ENCODE data around the gene TSHZ2. TPM values are rescaled to one million over a fixed set of nuclear protein-coding genes. Genes with fewer than 3 reads are reported as not detected.

TSHZ2 gene
- polyA plus RNA-seq, 1 donor from 2014 or later: 0.73 TPM

GRCh38 chr20:53210931-53211330, 238.8 kb downstream of the TSHZ2 start:
- Mint-ChIP-seq H3K4me3 (no peak overlapping the region), H3K27ac (no peak overlapping the region), H3K27me3 (peaks cover 3% of the 10 kb centered on the region), H3K36me3 (no peaks in the 10 kb centered on the region), H3K4me1 (peaks cover 6 to 8% (median 7%) of the 10 kb centered on the region in 3 donors), H3K9me3 (no peaks in the 10 kb centered on the region)

DNA sequence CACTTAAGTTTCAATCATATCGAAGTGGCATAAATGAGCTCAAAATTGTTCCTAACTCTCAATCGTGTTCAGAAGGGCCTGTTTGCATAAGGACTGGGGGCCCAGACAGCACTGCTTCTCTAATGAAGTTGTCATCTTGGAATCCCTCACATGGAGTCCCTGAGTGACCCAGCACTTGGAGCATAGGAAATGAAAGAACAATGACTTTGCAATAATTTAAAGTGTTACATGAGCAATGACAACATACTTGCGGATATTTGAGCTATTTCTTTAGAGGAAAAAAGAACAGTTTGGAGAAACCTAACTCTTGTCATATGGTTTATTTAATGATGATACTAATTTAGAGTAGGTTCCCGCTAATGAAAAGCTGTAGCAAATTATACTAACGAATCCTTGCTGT, 239.9 kb downstream of the TSHZ2 start:
- H3K36me3 Mint-ChIP-seq: no peaks in the 10 kb centered on the region
- H3K4me1 Mint-ChIP-seq: peaks cover 10% of the 10 kb centered on the region in 3 donors
- H3K27me3 Mint-ChIP-seq: peaks cover 3% of the 10 kb centered on the region
- no peak overlapping the region for H3K4me3 Mint-ChIP-seq
- no peaks in the 10 kb centered on the region for H3K9me3 Mint-ChIP-seq
- no peak overlapping the region for H3K27ac Mint-ChIP-seq

GRCh38 chr20:53214392-53214791, 242.2 kb downstream of the TSHZ2 start:
- no peaks in the 10 kb centered on the region for H3K36me3 Mint-ChIP-seq
- H3K4me1 Mint-ChIP-seq: peaks cover 10 to 12% (median 12%) of the 10 kb centered on the region in 3 donors
- no peak overlapping the region for H3K4me3 Mint-ChIP-seq
- H3K27me3 Mint-ChIP-seq: peaks cover 3% of the 10 kb centered on the region
- H3K27ac Mint-ChIP-seq: peak overlapping the region in 1 of 3 donors; percentile 36
- H3K9me3 Mint-ChIP-seq: no peaks in the 10 kb centered on the region

- H3K36me3 Mint-ChIP-seq: peaks cover 5% of the 10 kb centered on the region
- peaks cover 10 to 12% (median 12%) of the 10 kb centered on the region in 3 donors for H3K4me1 Mint-ChIP-seq
- peak overlapping the region in 2 of 4 donors; percentile 53 to 78 for H3K4me3 Mint-ChIP-seq
- peak overlapping the region in 1 of 3 donors; percentile 42 for H3K27ac Mint-ChIP-seq
- peaks cover 3% of the 10 kb centered on the region for H3K27me3 Mint-ChIP-seq
- H3K9me3 Mint-ChIP-seq: peaks cover 0 to 2% (median 0%) of the 10 kb centered on the region in 3 donors
Observed at GRCh38 chr20:53215166-53215565, 243.0 kb downstream of the TSHZ2 start.

DNA sequence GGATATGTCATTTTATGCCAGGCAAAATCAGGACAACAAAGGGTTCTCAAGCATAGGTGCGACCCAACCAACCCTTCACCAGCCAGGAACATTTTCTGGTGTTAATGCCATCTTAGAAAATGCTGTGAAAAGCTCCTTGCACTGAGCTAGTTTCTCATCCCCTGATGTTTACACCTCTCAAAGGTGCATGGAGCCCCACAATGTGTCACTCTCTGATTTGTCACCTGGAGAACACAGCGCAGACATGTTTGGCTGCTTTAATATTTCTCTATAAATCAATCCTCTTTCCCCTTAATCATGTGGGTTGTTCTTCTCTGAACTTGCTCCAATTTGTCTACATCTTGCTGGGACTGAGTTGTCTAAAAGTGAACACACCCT, 244.3 kb downstream of the TSHZ2 start:
- H3K4me1 Mint-ChIP-seq: peaks cover 10 to 12% (median 12%) of the 10 kb centered on the region in 3 donors
- H3K27ac Mint-ChIP-seq: peak overlapping the region in 1 of 3 donors; percentile 59
- peak overlapping the region in 2 of 4 donors; percentile 34 to 54 for H3K4me3 Mint-ChIP-seq
- peaks cover 3% of the 10 kb centered on the region for H3K27me3 Mint-ChIP-seq
- H3K36me3 Mint-ChIP-seq: peaks cover 6% of the 10 kb centered on the region
- H3K9me3 Mint-ChIP-seq: peaks cover 0 to 4% (median 3%) of the 10 kb centered on the region in 3 donors

GRCh38 chr20:53216856-53217576, 244.9 kb downstream of the TSHZ2 start:
- Mint-ChIP-seq H3K4me1 (peaks cover 10 to 12% (median 12%) of the 10 kb centered on the region in 3 donors), H3K9me3 (peaks cover 0 to 4% (median 3%) of the 10 kb centered on the region in 3 donors), H3K4me3 (peak overlapping the region in 3 of 4 donors; percentile 53 to 77 (median 54)), H3K27ac (peak overlapping the region in 1 of 3 donors; percentile 59), H3K36me3 (peaks cover 6% of the 10 kb centered on the region), H3K27me3 (peaks cover 3% of the 10 kb centered on the region)

- H3K27ac Mint-ChIP-seq: peak overlapping the region in 1 of 3 donors; percentile 69
Observed at GRCh38 chr20:53220482-53221307, 248.5 kb downstream of the TSHZ2 start.

DNA sequence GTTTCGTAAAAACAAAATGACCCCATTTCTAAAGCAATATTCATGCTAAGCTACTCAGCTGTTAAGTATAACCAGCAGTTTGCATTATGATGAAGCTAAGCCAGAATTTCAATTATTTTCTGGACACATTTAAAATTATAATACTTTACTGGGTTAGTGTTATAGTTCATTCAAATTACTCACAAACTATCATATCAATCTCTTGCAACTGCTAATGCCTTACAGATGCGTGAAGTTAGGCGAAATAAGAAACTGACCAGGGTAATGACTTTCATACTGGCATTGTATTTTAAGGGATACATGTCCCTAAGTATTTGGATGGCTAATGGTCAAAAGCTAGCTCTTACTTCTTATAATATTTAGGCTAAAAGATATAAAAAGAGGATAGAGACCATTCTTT, 249.6 kb downstream of the TSHZ2 start:
- peaks cover 7 to 12% (median 7%) of the 10 kb centered on the region in 3 donors for H3K4me1 Mint-ChIP-seq
- no peaks in the 10 kb centered on the region for H3K27me3 Mint-ChIP-seq
- H3K9me3 Mint-ChIP-seq: peaks cover 0 to 4% (median 3%) of the 10 kb centered on the region in 3 donors
- H3K36me3 Mint-ChIP-seq: peaks cover 6% of the 10 kb centered on the region
- no peak overlapping the region for H3K4me3 Mint-ChIP-seq
- no peak overlapping the region for H3K27ac Mint-ChIP-seq

More at GRCh38 chr20:53220482-53221307, 248.5 kb downstream of the TSHZ2 start:
- Mint-ChIP-seq H3K27me3 (no peaks in the 10 kb centered on the region), H3K4me3 (no peak overlapping the region), H3K9me3 (peaks cover 0 to 4% (median 3%) of the 10 kb centered on the region in 3 donors), H3K4me1 (peaks cover 3 to 5% (median 4%) of the 10 kb centered on the region in 3 donors), H3K36me3 (peaks cover 6% of the 10 kb centered on the region)

- no peak overlapping the region for H3K27ac Mint-ChIP-seq
- H3K36me3 Mint-ChIP-seq: peaks cover 6% of the 10 kb centered on the region
Observed at GRCh38 chr20:53222416-53222815, 250.3 kb downstream of the TSHZ2 start.

DNA sequence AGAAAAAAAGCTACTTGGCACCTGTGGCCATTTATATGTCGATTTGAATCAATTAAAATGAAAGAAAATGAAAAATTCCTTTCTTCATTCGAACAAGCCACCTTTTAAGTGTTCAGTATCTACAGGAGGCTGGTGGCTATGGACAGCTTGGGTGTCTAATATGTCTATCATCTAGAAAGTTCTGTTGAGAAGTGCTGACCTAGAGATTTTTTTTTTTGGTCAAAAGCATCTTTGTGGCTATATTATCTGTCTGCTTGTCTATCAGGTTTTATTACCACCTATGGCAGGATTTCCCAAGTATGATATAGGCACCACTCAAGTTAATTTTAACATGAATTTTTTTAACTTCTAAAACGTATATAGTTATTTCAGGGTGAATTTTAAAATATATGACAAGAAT, 250.8 kb downstream of the TSHZ2 start:
- no peaks in the 10 kb centered on the region for H3K27me3 Mint-ChIP-seq
- no peak overlapping the region for H3K4me3 Mint-ChIP-seq
- no peak overlapping the region for H3K27ac Mint-ChIP-seq
- peaks cover 0 to 4% (median 3%) of the 10 kb centered on the region in 3 donors for H3K9me3 Mint-ChIP-seq
- H3K36me3 Mint-ChIP-seq: peaks cover 6% of the 10 kb centered on the region
- peaks cover 7 to 13% (median 10%) of the 10 kb centered on the region in 3 donors for H3K4me1 Mint-ChIP-seq

More at GRCh38 chr20:53222416-53222815, 250.3 kb downstream of the TSHZ2 start:
- no peak overlapping the region for H3K4me3 Mint-ChIP-seq
- peaks cover 0 to 4% (median 3%) of the 10 kb centered on the region in 3 donors for H3K9me3 Mint-ChIP-seq
- H3K4me1 Mint-ChIP-seq: peaks cover 4 to 11% (median 10%) of the 10 kb centered on the region in 3 donors
- no peaks in the 10 kb centered on the region for H3K27me3 Mint-ChIP-seq

- Mint-ChIP-seq H3K9me3 (peaks cover 0 to 4% (median 3%) of the 10 kb centered on the region in 3 donors), H3K27me3 (no peaks in the 10 kb centered on the region), H3K27ac (no peak overlapping the region), H3K4me3 (no peak overlapping the region), H3K4me1 (peaks cover 8 to 13% (median 10%) of the 10 kb centered on the region in 3 donors), H3K36me3 (peaks cover 6% of the 10 kb centered on the region)
Observed at GRCh38 chr20:53223626-53224172, 251.5 kb downstream of the TSHZ2 start.

GRCh38 chr20:53224851-53225250, 252.7 kb downstream of the TSHZ2 start:
- Mint-ChIP-seq H3K27ac (no peak overlapping the region), H3K36me3 (peaks cover 4% of the 10 kb centered on the region), H3K4me1 (peaks cover 10 to 13% (median 13%) of the 10 kb centered on the region in 3 donors), H3K27me3 (no peaks in the 10 kb centered on the region), H3K4me3 (no peak overlapping the region), H3K9me3 (peaks cover 0 to 5% (median 4%) of the 10 kb centered on the region in 3 donors)

DNA sequence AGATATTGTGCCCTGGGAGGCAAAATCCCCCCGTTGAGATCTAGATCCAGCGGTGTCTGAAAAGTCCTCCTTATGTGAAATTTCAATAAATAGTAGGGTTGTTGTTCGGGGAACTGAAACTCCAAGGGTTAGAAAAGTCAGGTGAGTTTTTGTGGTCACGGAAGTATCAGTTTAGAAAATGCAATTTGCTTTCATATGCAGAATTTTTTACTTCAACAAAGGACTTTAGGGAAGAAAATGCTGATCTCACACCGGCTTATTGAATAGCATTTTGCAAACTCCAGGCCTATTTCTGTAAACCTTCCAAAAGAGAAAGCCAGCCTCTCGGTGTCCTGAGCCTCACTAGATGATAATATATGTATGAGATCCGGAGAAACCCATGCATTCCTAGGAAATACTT, 254.7 kb downstream of the TSHZ2 start:
- Mint-ChIP-seq H3K27me3 (peaks cover 3% of the 10 kb centered on the region), H3K9me3 (peaks cover 0 to 2% (median 0%) of the 10 kb centered on the region in 3 donors), H3K36me3 (peaks cover 3% of the 10 kb centered on the region), H3K27ac (peak overlapping the region in 1 of 3 donors; percentile 1), H3K4me3 (peak overlapping the region in 1 of 4 donors; percentile 77), H3K4me1 (peaks cover 10 to 17% (median 13%) of the 10 kb centered on the region in 3 donors)

- Mint-ChIP-seq H3K27me3 (peaks cover 3% of the 10 kb centered on the region), H3K4me3 (no peak overlapping the region), H3K36me3 (peaks cover 3% of the 10 kb centered on the region), H3K27ac (no peak overlapping the region), H3K9me3 (peaks cover 0 to 2% (median 0%) of the 10 kb centered on the region in 3 donors), H3K4me1 (peaks cover 10 to 17% (median 13%) of the 10 kb centered on the region in 3 donors)
Observed at GRCh38 chr20:53227523-53227922, 255.4 kb downstream of the TSHZ2 start.
